Ureter (tissue), 1 donor: ENCODE data around the gene AZIN2. TPM values are rescaled to one million over a fixed set of nuclear protein-coding genes. Genes with fewer than 3 reads are reported as not detected.

ENCODE experiments used
- DNase-seq: peaks from one replicate; pipeline ENCODE4 v3.0.0-alpha.2; 2020; ENCODE audit warnings: low spot score
- total RNA-seq: library from RNA; stranded (reverse); gene quantifications from one replicate; pipeline ENCODE4 v1.2.4, GENCODE V29; 2023
- donor health status: DM: yes; HTN: yes; CAD: no.

AZIN2 gene
- total RNA-seq, 1 donor from 2014 or later: 4.6 TPM

DNA sequence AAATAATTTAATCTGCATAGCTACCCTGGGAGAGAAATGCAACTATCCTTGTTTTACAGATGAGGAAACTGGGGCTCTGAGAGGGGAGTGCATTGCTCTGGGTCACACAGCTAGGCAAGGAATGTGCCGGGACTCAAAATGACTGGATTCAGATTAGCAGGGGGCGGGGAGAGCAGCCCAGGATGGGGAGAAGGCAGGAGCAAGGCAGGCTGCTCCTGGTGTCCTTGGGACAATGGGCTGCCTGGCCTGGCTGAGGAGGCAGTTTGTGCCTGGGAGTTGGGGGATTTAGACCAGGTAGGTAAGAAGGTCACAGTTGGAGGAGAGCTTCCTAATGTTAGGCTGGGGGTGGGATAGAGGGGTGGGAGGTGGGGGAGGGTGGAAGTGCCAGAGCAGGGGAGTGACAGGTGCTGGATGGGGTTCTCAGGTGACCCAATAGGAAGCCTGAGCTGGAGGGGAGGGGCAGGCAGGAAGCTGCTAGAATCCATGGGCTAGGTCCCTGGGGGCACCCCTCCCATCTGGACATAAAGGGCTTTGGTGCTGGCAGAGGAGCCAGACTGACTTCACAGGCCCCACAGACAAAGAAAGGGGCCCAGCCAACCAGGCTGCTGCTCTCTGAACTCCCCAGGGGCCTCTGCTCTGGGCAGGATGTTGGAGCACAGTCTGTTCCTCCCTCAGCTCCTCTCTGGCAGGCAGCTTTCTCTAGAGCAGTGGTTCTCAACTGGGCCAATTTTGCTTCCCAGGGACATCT lies 71.9 kb downstream of the AZIN2 start:
- DNase-seq: no peak

DNA sequence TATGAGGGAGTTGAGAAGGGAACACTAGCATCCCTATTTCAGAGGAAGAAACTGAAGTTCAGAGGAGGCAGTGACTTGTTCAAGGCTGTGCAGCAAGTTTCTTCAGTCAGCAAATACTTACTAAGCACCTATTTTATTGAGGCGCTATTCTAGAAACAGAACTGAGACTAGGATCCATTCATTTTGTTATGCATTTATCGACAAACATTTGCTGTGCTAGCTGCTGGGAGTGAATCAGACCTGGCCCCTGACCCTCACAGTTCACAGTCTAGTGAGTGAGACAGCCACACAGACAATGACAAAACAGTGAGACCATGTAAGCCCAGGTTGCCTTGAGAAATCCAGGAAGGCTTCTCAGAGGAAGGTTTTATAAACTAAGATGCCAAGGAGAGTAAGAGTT lies 72.7 kb downstream of the AZIN2 start:
- no peak for DNase-seq

DNA sequence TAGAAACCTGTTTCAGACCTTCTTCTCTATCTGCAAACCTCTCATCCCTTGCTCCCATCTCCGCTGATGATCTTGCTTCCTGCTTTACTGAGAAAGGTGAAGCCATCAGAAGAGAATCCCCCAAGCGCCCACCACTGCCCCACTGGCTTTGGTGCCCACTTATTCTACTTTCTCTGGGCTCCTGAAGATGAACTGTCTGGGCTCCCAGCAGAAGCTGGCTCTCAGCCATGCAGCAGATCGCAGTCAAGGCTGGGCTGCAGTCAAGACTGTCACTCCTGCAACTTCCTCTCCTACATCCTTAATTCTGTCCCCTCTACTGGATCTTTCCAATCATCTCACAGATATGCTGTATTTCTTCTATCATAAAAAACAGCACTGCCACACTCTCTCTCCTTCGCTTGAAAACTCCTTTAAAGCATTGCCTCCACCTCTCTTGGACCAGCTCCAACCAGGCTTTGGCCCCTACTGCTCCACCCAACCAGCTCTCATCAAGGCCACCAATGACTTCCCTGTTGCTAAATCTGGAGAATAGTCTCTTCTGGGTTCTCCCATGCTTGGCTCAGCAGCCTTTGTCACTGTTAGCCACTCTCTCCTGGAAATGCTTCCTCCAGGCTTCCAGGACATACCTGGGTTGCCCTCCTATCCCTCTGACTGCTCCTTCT lies 75.1 kb downstream of the AZIN2 start:
- DNase-seq: no peak

DNA sequence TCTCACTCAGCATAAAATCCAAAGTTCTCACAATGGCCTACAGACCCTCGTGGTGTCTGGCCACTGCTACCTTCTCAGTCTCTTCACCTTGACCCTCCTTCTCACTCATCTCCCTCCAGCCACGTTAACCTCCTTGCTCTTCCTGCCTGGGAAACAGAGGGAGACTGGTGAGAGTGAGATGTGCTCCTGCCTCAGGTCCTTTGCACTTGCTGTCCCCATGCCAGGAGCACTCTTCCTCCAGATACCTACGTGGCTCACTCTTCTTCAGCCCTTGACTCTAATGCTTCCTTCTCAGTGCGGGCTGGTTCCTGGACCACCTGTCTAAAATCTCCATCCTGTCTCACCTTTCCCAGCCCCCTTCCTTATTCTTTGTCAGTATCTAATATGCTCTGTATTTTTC lies 76.2 kb downstream of the AZIN2 start:
- DNase-seq: no peak

DNA sequence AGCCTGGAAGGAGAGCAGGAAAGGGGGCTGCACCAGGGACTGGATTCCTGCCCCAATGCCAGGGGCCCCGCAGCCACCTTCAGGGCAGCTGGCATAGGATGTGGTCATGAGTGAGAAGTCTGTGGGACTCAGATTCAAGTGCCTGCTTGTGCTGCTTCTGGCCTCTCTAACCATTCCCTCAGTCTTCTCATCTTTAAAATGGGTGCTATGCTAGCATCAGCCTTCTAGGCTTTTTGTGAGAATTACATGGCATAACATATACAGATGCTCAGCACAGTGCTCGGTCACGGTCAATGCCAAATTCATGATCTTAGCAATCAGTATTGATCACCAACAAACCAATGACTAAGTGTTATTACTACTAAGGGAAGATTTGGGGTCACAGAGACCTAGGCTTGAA lies 77.4 kb downstream of the AZIN2 start:
- no peak for DNase-seq

DNA sequence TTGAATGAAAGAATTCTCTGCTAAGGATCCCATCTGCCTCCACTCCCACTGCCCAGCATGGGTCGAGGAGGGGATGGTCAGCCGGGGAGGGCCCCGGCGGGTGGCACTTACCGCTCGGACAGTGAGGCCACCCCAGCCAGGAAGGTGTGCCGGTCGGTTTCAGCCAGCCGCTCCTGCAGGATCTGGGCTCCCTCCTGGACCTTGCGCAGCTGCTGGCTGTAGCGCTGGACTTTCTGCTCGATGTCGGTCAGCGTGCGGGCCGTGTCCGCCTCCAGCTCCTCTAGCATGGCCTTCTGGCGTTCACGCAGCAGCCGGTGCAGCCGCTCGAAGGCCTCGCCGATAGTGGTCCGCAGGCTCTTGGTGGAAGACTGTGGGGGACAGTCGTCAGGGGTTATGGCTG lies 78.6 kb downstream of the AZIN2 start:
- DNase-seq: no peak

DNA sequence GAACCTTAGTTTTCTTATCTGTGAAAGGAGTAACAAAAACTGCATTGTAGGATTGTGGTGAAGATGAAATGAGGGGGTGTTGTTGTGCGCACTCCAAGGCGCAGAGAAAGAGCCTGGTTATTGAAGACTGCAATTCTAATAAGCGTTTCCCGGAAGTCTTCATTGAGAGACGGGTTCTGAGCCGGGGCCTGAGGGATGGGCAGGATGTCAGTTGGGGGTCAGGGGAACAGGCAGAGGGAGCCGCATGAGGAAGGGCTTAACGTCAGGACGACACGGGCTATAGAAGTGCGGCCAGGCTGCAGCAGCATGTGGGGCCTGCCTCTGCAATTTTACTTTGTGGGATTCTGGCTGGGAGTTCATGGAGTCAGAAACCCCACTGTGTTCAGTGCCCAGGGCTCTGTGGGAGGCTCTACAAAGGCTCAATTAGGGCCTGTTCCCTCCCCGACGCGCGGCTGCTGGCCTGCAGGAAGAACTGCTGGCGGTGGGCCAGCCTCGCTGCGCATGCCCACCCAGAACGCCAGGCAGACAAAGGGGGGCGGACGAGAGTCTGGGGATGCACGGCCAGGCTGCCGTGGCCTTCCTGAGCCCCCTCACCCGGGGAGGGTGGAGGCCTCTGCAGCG lies 80.2 kb downstream of the AZIN2 start:
- DNase-seq: no peak

DNA sequence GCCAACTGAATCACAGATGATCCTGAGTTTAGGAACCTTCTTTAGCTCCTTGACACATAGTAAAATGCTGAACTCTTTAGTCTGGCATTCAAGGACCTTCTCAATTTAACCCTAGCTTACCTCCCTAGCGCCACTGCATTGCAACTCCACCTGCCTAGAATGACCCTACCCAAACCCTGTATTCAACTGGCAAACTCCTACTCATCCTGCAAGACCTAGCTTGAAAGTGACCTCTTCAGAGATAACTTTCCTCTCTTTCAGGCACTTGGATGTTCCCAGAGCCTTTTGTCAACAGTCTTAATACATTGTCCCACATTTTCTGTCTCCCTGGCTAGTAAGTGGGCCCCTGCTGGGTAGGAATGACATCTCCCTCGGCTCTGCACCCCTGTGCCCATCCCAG lies 81.2 kb downstream of the AZIN2 start:
- DNase-seq: no peak

DNA sequence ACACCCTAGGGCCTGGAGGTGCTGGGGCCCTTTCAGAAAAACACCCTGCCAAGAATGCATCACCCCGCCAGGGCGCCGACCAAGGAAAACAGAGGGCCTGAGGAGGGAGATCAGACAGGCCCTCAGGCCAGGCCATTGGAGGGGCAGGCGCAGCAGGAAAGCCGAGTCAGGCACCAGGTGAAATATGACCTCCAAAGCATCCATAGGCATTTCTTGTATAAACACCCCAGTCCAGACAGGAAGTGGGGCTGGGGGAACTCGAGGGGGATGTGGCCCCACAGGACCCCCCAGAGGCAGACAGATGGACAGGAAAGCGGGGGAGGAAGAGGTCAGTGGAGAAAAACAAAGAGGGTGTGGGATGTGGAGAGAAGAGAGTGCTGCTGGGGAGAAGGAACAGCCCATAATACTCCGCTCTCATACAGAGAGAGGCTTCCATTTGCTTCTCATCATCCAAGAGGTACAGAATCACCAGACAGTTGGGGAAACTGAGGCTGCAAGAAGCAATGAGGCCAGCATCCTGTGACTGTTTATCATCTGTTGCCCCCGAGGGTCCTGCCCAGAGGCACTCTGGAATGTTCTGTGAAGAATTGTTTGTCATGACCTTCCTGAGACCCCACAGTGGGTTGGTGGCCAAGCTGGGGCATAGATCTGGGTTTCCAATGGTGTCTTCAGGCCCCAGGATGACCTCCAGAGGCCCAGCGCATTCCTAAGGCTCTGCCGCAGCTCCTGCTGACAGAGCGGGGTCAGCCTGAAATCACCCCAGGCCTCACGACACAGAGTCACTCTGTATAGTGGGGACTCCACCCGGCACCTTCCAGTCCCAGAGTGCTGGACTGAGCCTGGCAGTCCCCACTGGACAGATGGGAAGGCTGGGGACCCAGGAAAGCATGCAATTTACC lies 82.9 kb downstream of the AZIN2 start:
- no peak for DNase-seq

DNA sequence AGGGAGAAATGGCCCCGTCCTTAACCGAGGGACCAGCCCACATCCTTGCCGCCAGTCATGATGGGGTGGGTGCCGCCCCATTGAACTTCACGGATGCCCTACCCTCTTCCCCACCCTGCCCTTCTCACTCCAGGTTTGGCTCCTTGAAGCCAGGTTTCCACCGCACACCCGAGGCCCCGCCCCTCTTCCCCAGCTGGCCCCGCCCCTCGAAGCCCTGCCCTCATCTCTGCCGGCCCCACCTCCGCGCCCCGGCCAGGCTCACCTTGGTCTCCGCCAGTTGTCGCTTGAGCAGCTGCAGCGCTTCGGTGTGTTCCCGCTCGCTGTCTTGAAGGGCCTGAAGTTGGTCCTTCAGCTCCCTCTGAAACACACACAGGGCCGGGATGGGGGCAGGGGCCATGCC lies 84.3 kb downstream of the AZIN2 start:
- DNase-seq: no peak

DNA sequence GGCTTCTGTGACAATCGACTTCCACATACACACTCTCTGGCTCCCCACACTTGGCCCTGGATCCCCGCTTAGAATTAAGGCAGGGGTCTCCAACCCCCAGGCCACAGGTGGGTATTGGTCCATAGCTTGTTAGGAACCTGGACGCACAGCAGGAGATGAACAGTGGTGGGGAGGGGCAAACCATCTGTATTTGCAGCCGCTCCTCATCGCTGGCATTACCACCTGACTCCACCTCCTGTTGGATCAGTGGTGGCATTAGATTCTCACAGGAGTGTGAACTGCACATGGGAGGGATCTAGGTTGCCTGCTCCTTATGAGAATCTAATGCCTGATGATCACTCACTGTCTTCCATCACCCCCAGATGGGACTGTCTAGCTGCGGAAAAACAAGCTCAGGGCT lies 84.9 kb downstream of the AZIN2 start:
- DNase-seq: no peak

DNA sequence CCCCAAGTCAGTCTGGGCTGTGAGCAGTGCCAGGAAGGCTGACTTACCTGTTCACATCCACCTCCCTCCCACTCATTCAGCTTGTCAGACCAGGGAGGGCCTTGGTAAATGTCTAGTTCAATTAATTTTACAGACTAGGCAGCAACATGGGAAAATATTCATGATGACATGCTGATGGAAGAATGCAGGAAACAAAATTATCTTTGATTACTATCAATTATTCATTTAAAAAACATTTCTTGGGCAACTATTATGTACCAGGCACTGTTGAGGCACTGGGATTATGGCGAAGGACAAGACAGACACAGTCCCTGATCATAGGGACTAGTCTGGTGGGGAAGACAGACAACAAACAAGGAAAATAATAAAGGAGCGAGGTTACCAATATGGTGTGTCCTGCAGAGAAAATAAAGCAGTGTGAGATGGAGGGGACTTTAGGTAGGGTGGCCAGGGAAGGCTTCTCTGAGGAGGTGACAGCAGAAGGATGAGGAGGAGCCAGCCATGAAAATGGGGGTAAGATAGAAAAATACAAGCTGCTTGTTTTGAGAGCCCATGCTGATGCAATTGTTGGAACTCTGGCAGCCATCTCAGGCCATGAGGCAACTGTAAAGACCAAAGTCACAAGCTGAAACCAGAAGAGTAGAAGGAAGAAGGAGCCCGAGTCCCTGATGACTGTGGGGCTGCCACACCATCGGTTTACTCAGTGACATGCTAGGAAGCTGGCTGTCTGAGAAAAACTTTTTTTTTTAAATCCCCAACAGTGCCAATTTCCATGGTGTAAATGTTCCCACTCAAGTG lies 86.9 kb downstream of the AZIN2 start:
- no peak for DNase-seq

DNA sequence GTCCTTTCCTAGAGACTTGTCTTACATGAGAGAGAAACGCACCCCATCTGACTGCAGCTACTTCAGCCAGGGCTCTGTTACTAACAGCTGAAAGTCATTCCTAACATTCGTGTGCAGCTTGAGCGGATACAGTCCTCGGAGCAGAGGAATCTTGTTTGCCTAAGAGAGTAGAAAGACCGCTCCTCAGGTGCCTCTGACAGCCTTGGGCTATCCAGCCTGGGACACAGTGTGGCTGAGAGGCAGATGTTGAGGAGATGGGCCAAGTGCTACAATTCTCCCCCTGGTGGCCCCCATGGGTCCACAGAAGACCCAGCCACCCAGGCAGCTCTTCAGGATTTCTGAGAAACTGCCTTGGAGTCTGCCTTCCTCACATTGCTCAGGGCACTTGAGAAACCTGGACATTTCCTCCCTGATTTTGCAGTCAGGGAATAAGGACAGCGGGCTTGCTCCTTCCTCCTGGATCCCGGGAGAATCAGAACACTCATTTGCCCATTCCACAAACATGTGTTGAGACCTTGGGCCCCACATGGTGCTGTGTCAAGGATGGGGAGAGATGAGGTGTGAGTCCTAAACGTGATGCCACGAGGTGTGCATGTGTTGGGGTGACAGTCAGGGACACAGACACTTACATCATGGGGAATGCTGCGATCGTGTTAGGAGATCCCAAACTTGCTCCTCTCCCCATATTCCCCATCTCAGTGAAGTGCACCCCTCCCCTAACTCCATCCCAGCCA lies 87.8 kb downstream of the AZIN2 start:
- no peak for DNase-seq

DNA sequence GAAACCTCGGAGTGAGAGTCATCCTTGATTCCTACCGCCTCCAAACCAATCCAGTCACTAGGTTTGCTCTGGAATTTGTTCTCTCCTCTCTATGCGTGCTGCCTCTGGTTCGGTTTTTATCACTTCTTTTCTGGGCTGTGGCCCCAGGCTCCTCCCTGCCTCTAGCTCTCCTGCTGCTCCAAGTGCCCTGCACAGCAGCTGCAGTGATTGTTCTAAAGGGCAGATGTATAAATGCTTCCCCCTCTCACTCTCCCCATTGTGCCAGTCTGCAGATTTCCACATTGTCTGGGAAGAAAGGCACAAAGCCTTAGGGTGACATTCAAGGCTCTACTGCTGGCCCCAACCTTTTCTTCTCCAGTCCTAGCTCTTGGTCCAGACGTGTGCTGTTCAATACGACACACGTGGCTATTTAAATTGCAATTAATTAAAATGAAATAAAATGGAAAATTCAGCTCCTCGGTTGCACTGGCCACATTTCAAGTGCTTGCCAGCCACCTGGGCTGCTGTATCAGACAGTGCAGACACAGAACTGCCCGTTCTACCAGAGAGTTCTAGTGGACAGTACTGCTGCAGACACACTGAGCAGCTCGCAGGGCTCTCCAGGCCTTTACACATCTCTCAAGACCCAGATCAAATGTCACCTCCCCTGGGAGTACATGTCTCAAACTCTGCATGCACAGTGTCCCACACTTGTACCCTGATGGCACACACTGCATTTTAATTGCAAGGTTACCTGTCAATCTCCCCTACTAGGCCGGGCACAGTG lies 88.5 kb downstream of the AZIN2 start:
- no peak for DNase-seq

Other genes starting within 250 kb of the AZIN2 start
- gene FNDC5, start 210.2 kb upstream of the AZIN2 start, total RNA-seq: 1.7 TPM
- gene HPCA, start 194.7 kb upstream of the AZIN2 start, total RNA-seq: 0.75 TPM
- gene TMEM54, start 179.8 kb upstream of the AZIN2 start, total RNA-seq: 88.7 TPM
- gene RNF19B, start 116.3 kb upstream of the AZIN2 start, total RNA-seq: 29.6 TPM
- gene AK2, start 44.3 kb upstream of the AZIN2 start, total RNA-seq: 203 TPM
- gene TRIM62, start 100.9 kb downstream of the AZIN2 start, total RNA-seq: 16.1 TPM
- 53.7 TPM for gene ZNF362, start 175.3 kb downstream of the AZIN2 start, total RNA-seq
- not detected for gene A3GALT2, start 239.9 kb downstream of the AZIN2 start, total RNA-seq